ENCODE results near the gene ZNF407. TPM values are rescaled to one million over a fixed set of nuclear protein-coding genes. Genes with fewer than 3 reads are reported as not detected.

Gene ZNF407
- total and polyA plus RNA-seq, 11 donors, result 3.8 to 14.7 (median 11.5) TPM

DNA sequence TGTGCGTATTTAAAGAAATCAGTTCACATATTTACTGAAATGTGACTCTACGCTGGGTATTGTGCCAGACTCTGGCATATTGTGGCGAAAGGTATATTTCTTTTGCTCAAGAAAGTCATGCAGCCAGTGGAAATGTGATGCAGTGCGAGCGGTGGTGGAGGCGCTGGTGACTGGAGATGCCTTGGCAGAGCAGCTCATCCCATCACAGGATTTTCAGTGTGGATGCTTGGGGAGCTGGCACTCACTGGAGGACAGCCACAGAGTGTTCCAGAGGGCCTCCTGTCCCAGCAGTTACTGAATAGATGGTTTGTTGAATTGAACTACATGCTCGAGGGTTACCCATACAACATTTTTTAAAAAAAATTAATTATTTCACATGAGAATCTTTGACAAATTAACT, 117.6 kb downstream of the ZNF407 start:
- ATAC-seq (no peak), DNase-seq (no peak)
- intact Hi-C loops (cut with DNase I), result no loop called here
- no peak overlapping the region for H3K4me3 ChIP-seq
- TF ChIP-seq, protein P1, sequence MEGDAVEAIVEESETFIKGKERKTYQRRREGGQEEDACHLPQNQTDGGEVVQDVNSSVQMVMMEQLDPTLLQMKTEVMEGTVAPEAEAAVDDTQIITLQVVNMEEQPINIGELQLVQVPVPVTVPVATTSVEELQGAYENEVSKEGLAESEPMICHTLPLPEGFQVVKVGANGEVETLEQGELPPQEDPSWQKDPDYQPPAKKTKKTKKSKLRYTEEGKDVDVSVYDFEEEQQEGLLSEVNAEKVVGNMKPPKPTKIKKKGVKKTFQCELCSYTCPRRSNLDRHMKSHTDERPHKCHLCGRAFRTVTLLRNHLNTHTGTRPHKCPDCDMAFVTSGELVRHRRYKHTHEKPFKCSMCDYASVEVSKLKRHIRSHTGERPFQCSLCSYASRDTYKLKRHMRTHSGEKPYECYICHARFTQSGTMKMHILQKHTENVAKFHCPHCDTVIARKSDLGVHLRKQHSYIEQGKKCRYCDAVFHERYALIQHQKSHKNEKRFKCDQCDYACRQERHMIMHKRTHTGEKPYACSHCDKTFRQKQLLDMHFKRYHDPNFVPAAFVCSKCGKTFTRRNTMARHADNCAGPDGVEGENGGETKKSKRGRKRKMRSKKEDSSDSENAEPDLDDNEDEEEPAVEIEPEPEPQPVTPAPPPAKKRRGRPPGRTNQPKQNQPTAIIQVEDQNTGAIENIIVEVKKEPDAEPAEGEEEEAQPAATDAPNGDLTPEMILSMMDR (IDR thresholded peaks at IDR 0.05), result no peak
- no peaks in the 10 kb centered on the region for H3K4me1 ChIP-seq
- H3K27me3 ChIP-seq, result no peaks in the 10 kb centered on the region
- WGBS, 4 donors, result 95 to 98% (median 97%) methylated on average over 7 of the region's 7 CpGs
- no peaks in the 10 kb centered on the region for H3K36me3 ChIP-seq
- H3K9me3 ChIP-seq, result peaks cover 0 to 8% (median 0%) of the 10 kb centered on the region in 12 donors
- H3K27ac ChIP-seq, result no peak overlapping the region

DNA sequence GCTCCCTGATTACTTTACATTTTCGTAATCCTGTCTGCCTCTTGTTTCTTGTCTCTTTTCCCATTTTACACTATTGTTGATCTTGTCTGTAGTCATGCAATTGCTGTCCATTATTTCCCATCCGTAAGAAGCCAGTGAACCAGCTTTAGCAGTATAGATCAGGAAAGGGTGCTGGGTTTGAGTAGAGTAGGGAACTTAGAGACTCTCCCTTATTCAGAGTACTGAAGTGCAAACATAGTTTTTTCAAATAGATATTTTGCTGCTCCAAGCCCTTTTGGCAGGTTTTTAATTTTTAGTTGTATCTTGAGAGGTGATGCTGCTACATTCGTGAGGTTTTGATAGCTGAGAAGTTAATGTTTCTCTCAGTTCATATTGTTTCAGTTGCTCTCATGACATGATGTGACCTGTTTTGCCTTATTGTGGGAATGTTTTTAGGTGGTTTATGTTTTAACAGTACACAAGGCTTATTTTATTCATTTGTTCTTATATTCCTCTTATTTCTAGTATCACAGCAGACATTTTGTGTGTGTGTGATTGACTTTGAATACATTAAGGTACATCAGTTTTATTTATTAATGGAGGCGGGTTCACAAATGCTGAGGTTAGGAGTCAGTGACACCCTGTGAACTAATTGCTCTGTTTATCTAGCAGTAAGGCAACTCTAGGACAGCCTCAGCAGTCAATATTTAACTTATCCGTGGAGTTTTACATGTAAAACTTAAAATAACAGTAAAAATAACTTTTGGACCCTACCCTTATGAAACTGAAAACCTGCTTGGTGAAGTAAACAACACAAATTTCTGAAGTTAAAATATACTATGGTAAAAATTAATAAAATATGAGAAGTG, 118.4 kb downstream of the ZNF407 start:
- Histone ChIP-seq H3K27me3 (no peaks in the 10 kb centered on the region), H3K4me3 (no peak overlapping the region), H3K36me3 (no peaks in the 10 kb centered on the region), H3K9me3 (peaks cover 0 to 8% (median 0%) of the 10 kb centered on the region in 12 donors), H3K27ac (no peak overlapping the region), H3K4me1 (peaks cover 0 to under 1% (median 0%) of the 10 kb centered on the region in 12 donors)
- TF ChIP-seq, protein P1 (IDR thresholded peaks at IDR 0.05), result no peak
- no peak for TF ChIP-seq POLR2A (IDR thresholded peaks at IDR 0.05)
- intact Hi-C loops (cut with DNase I), result no loop called here
- ATAC-seq (no peak), DNase-seq (no peak)
- WGBS, 4 donors, result 70 to 73% (median 72%) methylated on average over 5 of the region's 5 CpGs

DNA sequence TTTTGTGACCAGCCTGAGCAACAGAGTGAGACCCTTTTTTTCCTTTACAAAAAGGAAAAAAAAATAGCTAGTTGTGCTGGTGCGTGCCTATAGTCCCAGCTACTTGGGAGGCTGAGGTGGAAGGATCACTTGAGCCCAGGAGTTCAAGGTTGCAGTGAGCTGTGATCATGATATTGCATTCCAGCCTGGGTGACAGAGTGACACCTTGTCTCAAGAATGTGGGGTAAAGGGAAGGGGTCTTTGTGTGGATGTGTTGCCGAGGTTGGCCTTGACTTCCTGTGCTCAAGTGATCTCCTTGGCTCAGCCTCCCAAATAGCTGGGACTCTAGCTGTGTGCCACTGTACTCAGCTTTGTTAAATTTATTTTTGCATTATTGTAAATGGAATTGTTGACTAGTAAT, 120.6 kb downstream of the ZNF407 start:
- intact Hi-C loops (cut with DNase I), result no loop called here
- TF ChIP-seq, protein P1 (IDR thresholded peaks at IDR 0.05), result no peak
- no peak for TF ChIP-seq POLR2A (IDR thresholded peaks at IDR 0.05)

DNA sequence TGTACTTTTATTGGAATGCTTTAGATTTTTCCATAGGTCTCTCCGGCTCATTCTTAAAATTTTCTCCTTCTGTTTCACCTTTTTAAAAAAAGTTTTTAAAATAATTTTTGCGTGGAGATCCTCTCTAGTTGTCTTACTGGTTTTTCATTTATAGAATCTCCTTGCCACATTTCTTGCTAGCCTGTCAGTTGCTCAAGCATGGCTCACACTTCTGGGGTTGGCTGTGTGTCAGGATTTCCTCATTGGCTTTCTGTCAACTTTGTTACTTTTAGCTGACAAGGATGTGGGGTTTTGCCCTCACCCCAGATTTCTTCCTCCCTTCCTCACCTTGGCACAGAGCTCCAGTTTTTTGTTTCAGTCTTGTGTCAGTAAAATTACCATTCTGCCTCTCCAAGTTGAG, 124.6 kb downstream of the ZNF407 start:
- ATAC-seq (no peak), DNase-seq (no peak)
- WGBS, 4 donors, result 69 to 79% (median 74%) methylated on average over 2 of the region's 2 CpGs
- Histone ChIP-seq H3K9me3 (peaks cover 0 to 8% (median 0%) of the 10 kb centered on the region in 12 donors), H3K4me1 (peaks cover 0 to 14% (median 0%) of the 10 kb centered on the region in 12 donors), H3K27ac (no peak overlapping the region), H3K27me3 (no peaks in the 10 kb centered on the region), H3K36me3 (no peaks in the 10 kb centered on the region), H3K4me3 (no peak overlapping the region)
- no peak for TF ChIP-seq POLR2A (IDR thresholded peaks at IDR 0.05)
- TF ChIP-seq, protein P1 (IDR thresholded peaks at IDR 0.05), result no peak
- intact Hi-C loops (cut with DNase I), result loop anchor here in 1 of 10 donors (5.0 kb wide), 1 partner anchor 50 kb away; no protein-coding TSS in a partner anchor

More for the DNA sequence above, 120.6 kb downstream of the ZNF407 start:
- no peaks in the 10 kb centered on the region for H3K27me3 ChIP-seq
- no peak for ATAC-seq
- no peak for DNase-seq
- 76 to 83% (median 81%) methylated on average over 2 of the region's 2 CpGs for WGBS, 4 donors
- H3K4me3 ChIP-seq, result no peak overlapping the region
- H3K4me1 ChIP-seq, result peaks cover 0 to 14% (median 0%) of the 10 kb centered on the region in 12 donors
- H3K9me3 ChIP-seq, result peaks cover 0 to 8% (median 0%) of the 10 kb centered on the region in 12 donors
- no peaks in the 10 kb centered on the region for H3K36me3 ChIP-seq
- no peak overlapping the region for H3K27ac ChIP-seq

Measured in heart left ventricle (tissue), 16 donors.